ENCODE data around the gene STXBP6.

- no peak for TF ChIP-seq POLR2A (IDR thresholded peaks at IDR 0.05)
- TF ChIP-seq, protein P1, sequence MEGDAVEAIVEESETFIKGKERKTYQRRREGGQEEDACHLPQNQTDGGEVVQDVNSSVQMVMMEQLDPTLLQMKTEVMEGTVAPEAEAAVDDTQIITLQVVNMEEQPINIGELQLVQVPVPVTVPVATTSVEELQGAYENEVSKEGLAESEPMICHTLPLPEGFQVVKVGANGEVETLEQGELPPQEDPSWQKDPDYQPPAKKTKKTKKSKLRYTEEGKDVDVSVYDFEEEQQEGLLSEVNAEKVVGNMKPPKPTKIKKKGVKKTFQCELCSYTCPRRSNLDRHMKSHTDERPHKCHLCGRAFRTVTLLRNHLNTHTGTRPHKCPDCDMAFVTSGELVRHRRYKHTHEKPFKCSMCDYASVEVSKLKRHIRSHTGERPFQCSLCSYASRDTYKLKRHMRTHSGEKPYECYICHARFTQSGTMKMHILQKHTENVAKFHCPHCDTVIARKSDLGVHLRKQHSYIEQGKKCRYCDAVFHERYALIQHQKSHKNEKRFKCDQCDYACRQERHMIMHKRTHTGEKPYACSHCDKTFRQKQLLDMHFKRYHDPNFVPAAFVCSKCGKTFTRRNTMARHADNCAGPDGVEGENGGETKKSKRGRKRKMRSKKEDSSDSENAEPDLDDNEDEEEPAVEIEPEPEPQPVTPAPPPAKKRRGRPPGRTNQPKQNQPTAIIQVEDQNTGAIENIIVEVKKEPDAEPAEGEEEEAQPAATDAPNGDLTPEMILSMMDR (IDR thresholded peaks at IDR 0.05), result no peak
- TF ChIP-seq EP300 (IDR thresholded peaks at IDR 0.05), result no peak
Observed at GRCh38 chr14:24956104-24956503, 93.8 kb downstream of the STXBP6 start.
